Fibroblast of lung (primary cell): Measurements from ENCODE around the gene GPN1. TPM values are rescaled to one million over a fixed set of nuclear protein-coding genes. Genes with fewer than 3 reads are reported as not detected.

Experiments used
- DNase-seq, 2 donors: peaks; one replicate each; pipeline versions ENCODE4 v3.0.0 to v3.0.0-alpha.2; 2010; ENCODE audit warnings: low read depth in 2 of 2
- H2AFZ ChIP-seq: 2 replicates; pipeline ENCODE4 v1.5.1; 2012; ENCODE audit warnings: low read length, control low read depth, inconsistent platforms
- H3K27ac ChIP-seq: 2 replicates; pipeline ENCODE4 v1.5.1; 2011; ENCODE audit warnings: low read length, control low read depth; ENCODE audit not compliant: insufficient read depth
- H3K27me3 ChIP-seq: 2 replicates; pipeline ENCODE4 v1.5.1; 2011; ENCODE audit warnings: mild to moderate bottlenecking, low read length; ENCODE audit not compliant: control insufficient read depth, insufficient read depth
- H3K36me3 ChIP-seq: 2 replicates; pipeline ENCODE4 v1.5.1; 2011; ENCODE audit warnings: low read length; ENCODE audit not compliant: control insufficient read depth, insufficient read depth
- H3K4me1 ChIP-seq: 2 replicates; pipeline ENCODE4 v1.5.1; 2011; ENCODE audit warnings: low read length; ENCODE audit not compliant: control insufficient read depth, insufficient read depth; ENCODE audit errors: extremely low read depth
- H3K4me2 ChIP-seq: 2 replicates; pipeline ENCODE4 v1.5.1; 2011; ENCODE audit warnings: low read length, control low read depth; ENCODE audit not compliant: insufficient read depth; ENCODE audit errors: extremely low read depth
- H3K4me3 ChIP-seq, 4 experiments: fragments of 200-600 bp in 1 of 4; sonication (generic) in 1 of 4; replicated peaks in 1 of 4; 2 replicates each; pipeline ENCODE4 v1.5.1; 2011 to 2016; ENCODE audit warnings: low read length in 4 of 4, low read depth in 3 of 4, mild to moderate bottlenecking in 3 of 4, control low read depth in 2 of 4, inconsistent platforms in 1 of 4, mixed read lengths in 1 of 4; ENCODE audit not compliant: insufficient read depth in 1 of 4; ENCODE audit errors: control extremely low read depth in 1 of 4
- H3K79me2 ChIP-seq: 2 replicates; pipeline ENCODE4 v1.5.1; 2012; ENCODE audit warnings: mild to moderate bottlenecking, low read length, inconsistent platforms; ENCODE audit not compliant: control insufficient read depth, insufficient read depth
- H3K9ac ChIP-seq: 2 replicates; pipeline ENCODE4 v1.5.1; 2011; ENCODE audit warnings: mild to moderate bottlenecking, low read length, control low read depth; ENCODE audit not compliant: insufficient read depth
- H3K9me3 ChIP-seq: 2 replicates; pipeline ENCODE4 v1.5.1; 2012; ENCODE audit warnings: low read depth, low read length; ENCODE audit not compliant: control insufficient read depth, insufficient read depth
- H4K20me1 ChIP-seq: 2 replicates; pipeline ENCODE4 v1.5.1; 2011; ENCODE audit warnings: low read length; ENCODE audit not compliant: control insufficient read depth, insufficient read depth; ENCODE audit errors: extremely low read depth
- CTCF ChIP-seq, 2 donors: IDR thresholded peaks in 1 of 2; conservative IDR thresholded peaks in 1 of 2; 1 replicate in 1 of 2; 2 replicates in 1 of 2; pipeline ENCODE4 v1.5.1; 2011 to 2012; ENCODE audit warnings: low read length in 2 of 2, control low read depth in 1 of 2, inconsistent platforms in 1 of 2, low read depth in 1 of 2, mild to moderate bottlenecking in 1 of 2
- EZH2 ChIP-seq: IDR thresholded peaks from 2 replicates; pipeline ENCODE4 v1.5.1; 2012; ENCODE audit warnings: low read length, control low read depth, mild to moderate bottlenecking; ENCODE audit errors: missing control alignments
- polyA plus RNA-seq, 2 donors: library from polyadenylated mRNA; depleted of rRNA in 1 of 2; stranded (reverse) in 1 of 2; unstranded in 1 of 2; fragments of >200 nt; gene quantifications; 2 replicates each; pipeline ENCODE4 v1.2.1, GENCODE V29; 2011 to 2012; ENCODE audit warnings: missing spikeins in 1 of 2
- total RNA-seq: library from RNA; depleted of rRNA; stranded (reverse); fragments of >200 nt; gene quantifications from 2 replicates; pipeline ENCODE4 v1.2.1, GENCODE V29; 2014

Gene GPN1
- total and polyA plus RNA-seq, 2 donors (not counting 1 experiment from before 2014, with no cell fraction given) = 34.5 to 60.9 TPM

GRCh38 chr2:27584597-27584996 is 44.3 kb upstream of the GPN1 start:
- Histone ChIP-seq H3K27ac (no peak overlapping the region), H3K9me3 (no peaks in the 10 kb centered on the region), H3K79me2 (peaks cover 65% of the 10 kb centered on the region), H3K4me3 (peak overlapping the region; percentile 14 to 93 (median 78)), H3K4me1 (peaks cover 2% of the 10 kb centered on the region), H3K27me3 (no peaks in the 10 kb centered on the region), H3K4me2 (peak overlapping the region; percentile 77), H4K20me1 (no peaks in the 10 kb centered on the region), H3K36me3 (no peaks in the 10 kb centered on the region), H3K9ac (no peak overlapping the region), H2AFZ (no peak overlapping the region)
- TF ChIP-seq CTCF (conservative IDR thresholded peaks at IDR 0.05 in 1 of 2, IDR thresholded peaks at IDR 0.05 in 1 of 2; ENCODE audit: low read depth in 1 of 2, low read length in 2 of 2) = no peak
- TF ChIP-seq EZH2 = no peak
- DNase-seq = no peak

- no peak overlapping the region for H3K27ac ChIP-seq
- no peak for TF ChIP-seq CTCF (conservative IDR thresholded peaks at IDR 0.05 in 1 of 2, IDR thresholded peaks at IDR 0.05 in 1 of 2; ENCODE audit: low read depth in 1 of 2, low read length in 2 of 2)
- TF ChIP-seq EZH2 = no peak
- H3K27me3 ChIP-seq = no peaks in the 10 kb centered on the region
- no peak overlapping the region for H3K9ac ChIP-seq
- H3K4me2 ChIP-seq = no peak overlapping the region
- H4K20me1 ChIP-seq = no peaks in the 10 kb centered on the region
- H3K4me3 ChIP-seq = no peak overlapping the region
- no peak for DNase-seq
- H3K79me2 ChIP-seq = peaks cover 85% of the 10 kb centered on the region
- H3K4me1 ChIP-seq = peaks cover 2% of the 10 kb centered on the region
- no peak overlapping the region for H2AFZ ChIP-seq
- H3K36me3 ChIP-seq = no peaks in the 10 kb centered on the region
- no peaks in the 10 kb centered on the region for H3K9me3 ChIP-seq
Measured at GRCh38 chr2:27587025-27587424, 41.8 kb upstream of the GPN1 start.

GRCh38 chr2:27588308-27588707 is 40.5 kb upstream of the GPN1 start:
- H3K27me3 ChIP-seq = no peaks in the 10 kb centered on the region
- no peaks in the 10 kb centered on the region for H3K36me3 ChIP-seq
- TF ChIP-seq EZH2 = no peak
- TF ChIP-seq CTCF (conservative IDR thresholded peaks at IDR 0.05 in 1 of 2, IDR thresholded peaks at IDR 0.05 in 1 of 2; ENCODE audit: low read depth in 1 of 2, low read length in 2 of 2) = no peak
- no peaks in the 10 kb centered on the region for H3K9me3 ChIP-seq
- no peak overlapping the region for H3K4me3 ChIP-seq
- H3K9ac ChIP-seq = no peak overlapping the region
- no peak overlapping the region for H2AFZ ChIP-seq
- no peaks in the 10 kb centered on the region for H3K4me1 ChIP-seq
- no peaks in the 10 kb centered on the region for H4K20me1 ChIP-seq
- H3K4me2 ChIP-seq = no peak overlapping the region
- peak in 1 of 2 donors; percentile 13 for DNase-seq
- peaks cover 91% of the 10 kb centered on the region for H3K79me2 ChIP-seq
- no peak overlapping the region for H3K27ac ChIP-seq
